Muscle layer of colon (tissue), 2 donors: Measurements from ENCODE around the gene KCND2.
"Not testable (repeated sequence)": the region's sequence is repeated elsewhere in the genome, so short reads cannot be mapped to it uniquely, and the experiment has no call there.

ENCODE experiments used
- H3K27ac ChIP-seq: one replicate; pipeline ENCODE4 v1.7.0; 2013; ENCODE audit warnings: low read depth, mild to moderate bottlenecking, low read length, moderate library complexity
- H3K27me3 ChIP-seq, 2 donors: one replicate each; pipeline ENCODE4 v1.7.0; 2013; ENCODE audit warnings: low read length in 2 of 2, mild to moderate bottlenecking in 2 of 2; ENCODE audit not compliant: insufficient read depth in 2 of 2, control insufficient read depth in 1 of 2
- H3K36me3 ChIP-seq: one replicate; pipeline ENCODE4 v1.7.0; 2013; ENCODE audit warnings: mild to moderate bottlenecking, low read length; ENCODE audit not compliant: insufficient read depth
- H3K4me1 ChIP-seq: one replicate; pipeline ENCODE4 v1.7.0; 2013; ENCODE audit warnings: mild to moderate bottlenecking, low read length; ENCODE audit not compliant: insufficient read depth
- H3K4me3 ChIP-seq, 2 donors: one replicate each; pipeline ENCODE4 v1.7.0; 2013; ENCODE audit warnings: low read length in 2 of 2, low read depth in 1 of 2, mild to moderate bottlenecking in 1 of 2, moderate library complexity in 1 of 2
- H3K9ac ChIP-seq: one replicate; pipeline ENCODE4 v1.7.0; 2013; ENCODE audit warnings: low read length
- H3K9me3 ChIP-seq: one replicate; pipeline ENCODE4 v1.7.0; 2013; ENCODE audit warnings: mild to moderate bottlenecking, low read length
- donor health status: abdominal sarcoma.
- donor health status: Adenocarcinoma of cecum.

Gene KCND2

DNA sequence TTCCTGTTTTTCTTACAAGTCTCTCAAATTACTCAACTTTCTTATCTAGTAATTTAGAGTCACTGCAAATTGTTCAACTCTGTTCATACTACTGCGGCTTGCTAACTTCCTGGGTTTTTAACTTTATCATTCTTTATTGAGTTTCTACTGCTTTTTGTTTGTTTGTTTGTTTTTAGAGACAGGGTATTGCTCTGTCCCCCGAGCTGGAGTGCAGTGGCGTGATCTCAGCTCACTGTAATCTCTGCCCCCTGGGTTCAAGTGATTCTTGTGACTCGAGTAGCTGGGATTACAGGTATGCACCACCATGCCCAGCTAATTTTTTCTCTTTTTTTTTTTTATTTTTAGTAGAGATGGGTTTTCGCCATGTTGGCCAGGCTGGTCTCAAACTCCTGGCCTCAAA, 402.1 kb downstream of the KCND2 start:
- H3K4me3 ChIP-seq, result no peak overlapping the region
- no peaks in the 10 kb centered on the region for H3K9me3 ChIP-seq
- H3K27ac ChIP-seq, result no peak overlapping the region
- H3K36me3 ChIP-seq, result no peaks in the 10 kb centered on the region
- no peak overlapping the region for H3K9ac ChIP-seq
- H3K27me3 ChIP-seq, result no peaks in the 10 kb centered on the region
- no peaks in the 10 kb centered on the region for H3K4me1 ChIP-seq

DNA sequence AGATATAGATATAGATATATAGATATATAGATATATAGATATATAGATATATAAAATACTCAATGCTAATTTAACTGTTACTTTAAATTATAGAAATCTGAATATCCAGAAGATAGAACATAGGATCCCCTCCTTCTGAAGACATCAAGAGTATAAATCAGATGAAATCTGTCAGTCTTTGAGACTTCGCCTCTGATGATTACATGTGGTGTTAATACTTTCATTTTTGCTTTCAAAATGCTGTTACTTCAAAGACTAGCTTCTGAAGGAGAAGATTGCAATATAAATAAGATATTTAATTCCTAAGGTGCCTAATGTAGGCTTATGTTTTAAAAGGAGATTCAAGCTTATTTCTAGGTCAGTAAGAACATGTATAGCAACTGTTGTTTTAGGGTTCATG, 404.6 kb downstream of the KCND2 start:
- H3K36me3 ChIP-seq, result no peaks in the 10 kb centered on the region
- no peaks in the 10 kb centered on the region for H3K27me3 ChIP-seq
- H3K4me3 ChIP-seq, result no peak overlapping the region
- H3K9ac ChIP-seq, result no peak overlapping the region
- H3K4me1 ChIP-seq, result no peaks in the 10 kb centered on the region
- H3K9me3 ChIP-seq, result no peaks in the 10 kb centered on the region
- H3K27ac ChIP-seq, result no peak overlapping the region

DNA sequence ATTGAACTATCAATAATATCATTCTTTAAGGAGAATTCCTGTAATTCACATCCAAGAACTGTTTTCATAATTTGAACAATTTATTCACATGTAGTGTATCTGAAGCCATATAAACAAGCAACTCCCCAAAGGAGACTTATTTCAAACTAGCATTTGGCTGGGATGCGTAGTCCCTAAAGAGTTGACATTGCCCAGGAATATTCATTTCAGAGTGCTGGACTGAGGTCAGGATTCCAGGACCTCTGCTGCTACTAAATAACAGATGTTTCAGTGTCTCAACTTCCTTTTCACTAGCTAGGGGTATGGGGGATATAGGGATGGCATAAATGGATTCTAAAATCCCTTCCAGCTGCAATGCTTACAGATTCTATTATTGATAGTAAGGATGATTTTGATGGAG, 408.0 kb downstream of the KCND2 start:
- Histone ChIP-seq H3K9ac (no peak overlapping the region), H3K36me3 (no peaks in the 10 kb centered on the region), H3K27me3 (no peaks in the 10 kb centered on the region), H3K27ac (no peak overlapping the region), H3K4me1 (no peaks in the 10 kb centered on the region), H3K4me3 (no peak overlapping the region), H3K9me3 (no peaks in the 10 kb centered on the region)

DNA sequence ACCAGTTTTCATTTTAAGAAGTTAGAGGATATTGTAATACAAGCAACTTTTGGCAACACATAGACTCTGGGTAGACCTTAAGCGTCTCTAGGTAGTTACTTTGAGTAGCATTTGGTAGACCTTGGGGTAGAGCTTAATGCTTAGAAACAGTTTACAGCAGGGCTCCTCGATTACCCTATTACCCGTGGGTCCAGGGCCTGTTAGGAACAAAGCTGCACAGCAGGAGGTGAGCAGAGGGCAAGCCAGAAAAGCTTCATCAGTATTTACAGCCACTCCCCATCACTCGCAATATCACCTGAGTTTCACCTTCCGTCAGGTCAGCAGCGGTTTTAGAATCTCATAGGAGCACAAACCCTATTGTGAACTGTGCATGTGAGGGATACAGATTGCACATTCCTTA, 411.5 kb downstream of the KCND2 start:
- Histone ChIP-seq H3K27ac (no peak overlapping the region), H3K27me3 (no peaks in the 10 kb centered on the region), H3K9me3 (no peaks in the 10 kb centered on the region), H3K9ac (no peak overlapping the region), H3K4me1 (no peaks in the 10 kb centered on the region), H3K36me3 (no peaks in the 10 kb centered on the region), H3K4me3 (no peak overlapping the region)

DNA sequence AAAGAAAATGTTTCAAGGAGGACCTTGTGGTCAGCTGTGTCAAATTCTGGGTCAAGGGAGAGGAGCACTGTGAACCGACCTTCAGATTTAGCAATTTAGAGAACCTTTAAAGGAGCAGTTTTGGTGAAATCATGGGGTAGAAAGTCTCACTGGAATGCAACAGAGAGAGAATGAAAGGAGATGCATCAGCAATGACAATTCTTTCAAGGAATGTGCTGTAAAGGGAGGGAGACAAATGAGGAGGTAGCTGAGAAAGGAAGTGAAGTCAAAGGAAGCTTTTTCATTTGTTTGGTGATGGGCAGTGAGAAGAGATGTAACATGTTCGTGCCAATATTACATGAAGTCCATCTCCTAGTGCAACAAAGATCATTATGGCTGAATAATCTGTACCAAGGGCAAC, 418.9 kb downstream of the KCND2 start:
- Histone ChIP-seq H3K4me3 (no peak overlapping the region), H3K27me3 (no peaks in the 10 kb centered on the region), H3K9ac (no peak overlapping the region), H3K36me3 (no peaks in the 10 kb centered on the region), H3K27ac (no peak overlapping the region), H3K4me1 (no peaks in the 10 kb centered on the region), H3K9me3 (no peaks in the 10 kb centered on the region)

DNA sequence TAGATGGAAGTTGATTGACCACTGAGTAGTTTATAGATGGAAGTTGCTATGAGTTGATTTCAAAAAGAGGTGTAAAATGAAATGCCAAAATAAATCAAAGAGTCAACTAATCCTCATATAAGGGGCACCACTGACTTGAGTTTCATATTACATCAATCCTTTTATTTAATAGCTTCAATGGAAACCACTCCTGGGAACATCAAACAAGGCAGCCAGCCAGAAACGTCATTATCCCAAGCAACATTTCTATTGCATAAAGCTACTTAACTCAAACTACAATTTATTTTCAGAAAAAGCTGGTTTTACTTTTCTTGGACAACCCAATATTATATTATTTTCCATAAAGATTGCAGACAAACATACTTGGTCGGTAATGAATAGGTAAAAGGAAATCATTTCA, 422.9 kb downstream of the KCND2 start:
- no peaks in the 10 kb centered on the region for H3K36me3 ChIP-seq
- no peak overlapping the region for H3K4me3 ChIP-seq
- H3K4me1 ChIP-seq, result no peaks in the 10 kb centered on the region
- no peaks in the 10 kb centered on the region for H3K9me3 ChIP-seq
- H3K27me3 ChIP-seq, result no peaks in the 10 kb centered on the region
- no peak overlapping the region for H3K9ac ChIP-seq
- no peak overlapping the region for H3K27ac ChIP-seq

DNA sequence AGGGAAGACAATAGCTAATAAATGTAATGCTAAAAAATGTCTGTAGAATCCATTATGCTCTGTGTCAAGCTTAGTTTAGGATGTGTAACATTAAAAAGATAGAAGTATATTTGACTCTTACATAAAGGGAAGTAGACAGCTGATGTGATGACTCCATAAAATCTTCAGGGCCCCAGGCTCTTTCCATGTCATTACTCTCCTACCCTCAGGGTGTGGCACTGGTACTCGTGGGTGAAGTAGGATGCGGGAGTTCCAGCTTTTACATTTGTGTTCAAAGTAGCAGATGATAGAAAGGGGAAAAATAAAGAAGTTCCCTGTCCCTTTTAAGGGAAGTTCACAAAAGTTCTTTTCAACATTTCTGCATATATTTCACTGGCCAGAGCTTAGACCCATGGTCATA, 427.8 kb downstream of the KCND2 start:
- no peak overlapping the region for H3K4me3 ChIP-seq
- no peaks in the 10 kb centered on the region for H3K9me3 ChIP-seq
- no peaks in the 10 kb centered on the region for H3K4me1 ChIP-seq
- H3K27ac ChIP-seq, result no peak overlapping the region
- no peak overlapping the region for H3K9ac ChIP-seq
- H3K36me3 ChIP-seq, result no peaks in the 10 kb centered on the region
- no peaks in the 10 kb centered on the region for H3K27me3 ChIP-seq

DNA sequence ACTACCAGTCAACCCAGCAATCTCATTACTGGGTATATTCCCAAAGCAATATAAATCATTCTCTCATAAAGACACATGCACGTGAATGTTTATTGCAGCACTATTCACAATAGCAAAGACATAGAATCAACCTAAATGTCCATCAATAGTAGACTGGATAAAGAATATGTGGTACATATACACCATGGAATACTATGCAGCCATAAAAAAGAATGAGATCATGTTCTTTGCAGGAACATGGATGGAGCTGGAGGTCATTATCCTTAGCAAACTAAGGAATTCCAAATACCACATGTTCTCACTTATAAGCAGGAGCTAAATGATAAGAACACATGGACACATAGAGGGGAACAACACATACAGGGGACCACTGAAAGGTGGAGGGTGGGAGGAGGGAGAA, 429.4 kb downstream of the KCND2 start:
- H3K9ac ChIP-seq, H3K9me3 ChIP-seq, H3K27ac ChIP-seq, H3K4me3 ChIP-seq, H3K4me1 ChIP-seq, H3K27me3 ChIP-seq, H3K36me3 ChIP-seq: not testable (repeated sequence)

DNA sequence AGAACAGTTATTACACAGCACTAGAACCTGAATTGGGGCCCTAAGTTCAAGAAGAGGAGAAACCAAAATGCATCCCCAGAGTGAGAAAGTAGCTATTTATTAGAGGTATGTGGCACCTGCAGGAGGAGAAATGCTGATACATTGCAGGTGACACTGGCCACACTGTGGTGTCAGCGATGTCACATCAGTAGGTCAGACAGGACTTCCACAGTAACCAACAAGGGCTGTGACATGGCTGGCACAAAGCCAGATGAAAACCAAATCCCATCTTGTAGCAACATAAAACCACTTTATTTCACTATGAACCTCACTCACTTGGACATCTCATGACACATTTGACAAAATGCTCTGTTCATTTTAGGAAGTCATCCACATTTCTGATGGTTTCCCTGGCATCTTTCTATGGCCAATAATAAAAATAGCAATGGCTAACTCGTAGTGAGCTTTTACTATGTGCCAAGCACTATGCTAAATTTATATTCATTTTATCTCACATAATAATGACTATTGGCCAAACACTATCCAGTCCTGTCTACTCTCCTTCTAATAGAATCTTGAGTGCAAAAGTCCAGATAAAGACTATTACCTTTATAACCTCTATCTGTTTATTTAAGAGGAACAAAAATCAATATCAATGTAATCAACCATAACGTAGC, 430.7 kb downstream of the KCND2 start:
- Histone ChIP-seq H3K4me1 (no peaks in the 10 kb centered on the region), H3K27me3 (no peaks in the 10 kb centered on the region), H3K9me3 (no peaks in the 10 kb centered on the region), H3K36me3 (no peaks in the 10 kb centered on the region), H3K4me3 (no peak overlapping the region), H3K27ac (no peak overlapping the region), H3K9ac (no peak overlapping the region)

DNA sequence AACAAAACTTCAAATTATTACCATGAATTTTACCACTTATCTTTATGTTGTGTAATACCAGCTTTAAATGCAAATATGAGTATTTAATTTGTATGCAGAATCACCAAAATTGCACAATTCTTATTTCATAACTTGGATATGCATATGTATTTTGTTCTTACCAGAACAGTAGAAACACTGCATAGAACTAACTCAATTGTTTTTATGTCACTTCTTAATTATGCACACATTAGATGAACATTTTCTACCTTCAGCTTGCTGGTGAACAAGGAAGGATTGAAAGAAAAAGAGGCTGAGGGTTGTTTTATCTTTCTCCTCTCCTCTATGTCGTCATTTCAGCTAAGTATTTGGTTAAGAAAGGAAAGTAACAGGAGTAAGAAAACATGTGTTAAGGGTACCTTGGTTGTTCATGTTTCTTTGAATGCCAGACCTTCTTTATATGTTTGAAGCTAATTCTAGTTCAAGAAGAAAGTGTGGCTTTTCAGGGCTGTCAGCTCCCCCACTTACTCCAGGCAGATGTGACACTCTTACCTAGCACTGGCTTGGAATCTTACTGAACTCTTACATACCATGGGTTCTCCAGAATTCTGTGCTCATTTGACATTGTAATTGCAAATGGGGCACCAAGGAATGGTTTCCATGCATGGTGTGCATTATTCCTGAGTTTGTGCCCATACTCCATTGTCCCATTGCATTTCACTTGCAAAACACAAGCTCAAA, 436.4 kb downstream of the KCND2 start:
- no peaks in the 10 kb centered on the region for H3K4me1 ChIP-seq
- H3K9ac ChIP-seq, result no peak overlapping the region
- H3K27ac ChIP-seq, result no peak overlapping the region
- no peaks in the 10 kb centered on the region for H3K36me3 ChIP-seq
- H3K4me3 ChIP-seq, result no peak overlapping the region
- H3K27me3 ChIP-seq, result no peaks in the 10 kb centered on the region
- H3K9me3 ChIP-seq, result no peaks in the 10 kb centered on the region

DNA sequence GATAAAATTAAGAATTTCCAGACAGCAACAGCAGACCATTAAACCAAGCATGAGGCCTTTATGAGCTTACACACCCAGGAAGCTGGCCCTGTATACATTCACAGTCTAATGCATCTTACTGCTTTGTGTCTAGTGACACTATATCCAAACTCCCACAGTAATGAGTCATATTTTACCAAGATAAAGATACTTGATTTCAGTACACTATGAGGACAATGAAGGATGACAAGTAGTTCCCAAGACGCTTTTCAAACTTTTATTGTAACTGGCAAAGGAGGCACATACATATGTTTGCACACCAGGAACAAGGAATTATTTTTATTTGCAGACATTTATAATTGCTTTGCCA, 437.0 kb downstream of the KCND2 start:
- Histone ChIP-seq H3K9ac (no peak overlapping the region), H3K9me3 (no peaks in the 10 kb centered on the region), H3K36me3 (no peaks in the 10 kb centered on the region), H3K27me3 (no peaks in the 10 kb centered on the region), H3K4me3 (no peak overlapping the region), H3K4me1 (no peaks in the 10 kb centered on the region), H3K27ac (no peak overlapping the region)

DNA sequence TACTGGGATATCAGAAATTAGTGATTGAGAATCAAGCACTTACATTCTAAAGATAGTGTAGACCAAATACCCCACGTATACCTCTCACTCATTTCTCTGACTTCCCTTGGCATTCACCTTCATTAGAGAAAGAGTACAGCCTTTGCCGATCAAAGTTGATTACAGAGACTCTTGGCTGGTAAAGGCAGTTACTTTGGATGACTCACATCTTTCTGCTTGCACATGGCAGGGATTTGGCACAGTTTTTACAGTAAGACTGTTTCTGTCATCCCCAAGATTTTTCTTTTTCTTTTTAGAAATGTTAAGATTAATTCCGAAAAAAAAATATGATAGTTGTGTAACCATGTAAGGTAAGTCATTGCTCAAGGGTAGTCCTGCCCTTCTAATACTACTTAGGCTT, 442.0 kb downstream of the KCND2 start:
- Histone ChIP-seq H3K4me3 (no peak overlapping the region), H3K9me3 (no peaks in the 10 kb centered on the region), H3K9ac (no peak overlapping the region), H3K36me3 (no peaks in the 10 kb centered on the region), H3K4me1 (no peaks in the 10 kb centered on the region), H3K27me3 (no peaks in the 10 kb centered on the region), H3K27ac (no peak overlapping the region)
